Neutrophil (primary cell): Measurements from ENCODE around the gene ABCG1.

ENCODE experiments used
- H3K27ac ChIP-seq: fragments of 200-600 bp; sonication (generic); 2 replicates; pipeline ENCODE4 v1.5.1; 2016; ENCODE audit warnings: mild to moderate bottlenecking, moderate library complexity
- H3K27me3 ChIP-seq: fragments of 200-600 bp; sonication (generic); 2 replicates; pipeline ENCODE4 v1.6.0; 2016; ENCODE audit warnings: mild to moderate bottlenecking
- H3K36me3 ChIP-seq: fragments of 200-600 bp; sonication (generic); 2 replicates; pipeline ENCODE4 v1.5.1; 2017
- H3K4me1 ChIP-seq, 2 experiments: fragments of 200-600 bp in 1 of 2; sonication (generic) in 1 of 2; 1 replicate in 1 of 2; 2 replicates in 1 of 2; pipeline versions ENCODE4 v1.5.1 to v1.6.1; 2013 to 2016; ENCODE audit warnings: low read depth in 1 of 2, low read length in 1 of 2, mild to moderate bottlenecking in 1 of 2, moderate library complexity in 1 of 2; ENCODE audit not compliant: control insufficient read depth in 1 of 2, insufficient read depth in 1 of 2
- H3K4me3 ChIP-seq, 2 experiments: fragments of 200-600 bp in 1 of 2; sonication (generic) in 1 of 2; 1 replicate in 1 of 2; 2 replicates in 1 of 2; pipeline ENCODE4 v1.5.1; 2013 to 2016; ENCODE audit warnings: low read depth in 1 of 2, low read length in 1 of 2, mild to moderate bottlenecking in 1 of 2, moderate library complexity in 1 of 2
- H3K9me3 ChIP-seq: fragments of 200-600 bp; sonication (generic); 2 replicates; pipeline ENCODE4 v1.5.1; 2016
- CTCF ChIP-seq: fragments of 200-600 bp; sonication (generic); IDR thresholded peaks from 2 replicates; pipeline ENCODE4 v1.5.1; 2016; ENCODE audit warnings: antibody characterized with exemption

The ABCG1 gene

GRCh38 chr21:42248783-42249597 lies 30.1 kb downstream of the ABCG1 start:
- no peaks in the 10 kb centered on the region for H3K36me3 ChIP-seq
- H3K9me3 ChIP-seq = no peaks in the 10 kb centered on the region
- H3K27ac ChIP-seq = no peak overlapping the region
- no peak for TF ChIP-seq CTCF
- H3K4me3 ChIP-seq = no peak overlapping the region
- peaks cover 22% of the 10 kb centered on the region for H3K27me3 ChIP-seq
- no peaks in the 10 kb centered on the region for H3K4me1 ChIP-seq

GRCh38 chr21:42250422-42251403 lies 31.8 kb downstream of the ABCG1 start:
- Histone ChIP-seq H3K27me3 (peaks cover 20% of the 10 kb centered on the region), H3K27ac (no peak overlapping the region), H3K36me3 (no peaks in the 10 kb centered on the region), H3K9me3 (no peaks in the 10 kb centered on the region), H3K4me1 (no peaks in the 10 kb centered on the region), H3K4me3 (no peak overlapping the region)
- no peak for TF ChIP-seq CTCF

DNA sequence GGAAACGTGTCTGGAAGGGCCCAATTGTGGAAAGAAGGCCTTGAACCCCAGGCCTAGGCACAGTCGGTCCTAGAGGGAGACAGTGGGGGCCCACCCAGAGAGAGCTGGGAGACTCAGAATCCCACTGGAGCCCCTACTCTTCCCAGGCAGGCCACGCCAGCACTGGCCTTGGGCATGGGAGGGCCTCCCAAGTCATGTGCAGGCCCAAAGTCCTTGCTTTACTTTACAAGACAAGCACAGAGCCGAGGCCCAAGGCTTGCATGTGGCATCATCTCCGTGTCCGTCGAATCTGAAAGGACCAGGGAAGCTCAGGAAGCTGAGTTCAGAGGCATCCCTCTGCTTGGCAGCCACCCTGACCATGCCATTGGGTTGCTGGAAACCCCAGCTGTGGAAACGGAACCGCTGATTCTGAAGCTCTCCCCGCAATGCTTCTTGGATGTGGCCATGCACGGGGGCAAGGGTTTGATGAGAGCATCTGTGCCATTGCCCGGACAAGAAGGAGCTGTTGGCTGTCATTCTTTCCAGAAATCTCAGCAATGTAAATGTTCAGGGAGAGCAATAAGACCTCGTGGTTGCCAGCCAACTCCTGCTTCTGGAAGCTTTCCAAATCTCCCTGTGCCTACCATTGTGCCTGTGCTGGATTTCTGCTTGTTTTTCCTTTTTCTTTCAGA lies 32.8 kb downstream of the ABCG1 start:
- H3K4me3 ChIP-seq = no peak overlapping the region
- H3K36me3 ChIP-seq = no peaks in the 10 kb centered on the region
- no peaks in the 10 kb centered on the region for H3K4me1 ChIP-seq
- peaks cover 15% of the 10 kb centered on the region for H3K27me3 ChIP-seq
- TF ChIP-seq CTCF = no peak
- H3K9me3 ChIP-seq = no peaks in the 10 kb centered on the region
- no peak overlapping the region for H3K27ac ChIP-seq

DNA sequence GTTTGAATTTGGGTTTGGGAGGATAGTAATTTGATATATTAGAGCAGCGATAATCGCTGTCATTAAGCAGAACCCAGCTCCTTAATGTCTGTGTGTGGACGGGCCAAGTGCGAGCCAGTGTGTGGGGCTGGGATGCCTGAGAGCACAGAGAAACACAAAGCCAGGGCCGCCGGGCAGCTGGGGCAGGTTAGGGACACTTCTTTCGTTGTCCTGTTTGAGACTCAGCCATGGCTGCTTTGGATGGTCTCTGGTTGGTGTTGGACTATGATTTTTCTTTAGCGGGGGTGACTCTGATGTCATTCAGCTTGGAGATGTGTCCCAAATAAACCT lies 33.4 kb downstream of the ABCG1 start:
- H3K27ac ChIP-seq = no peak overlapping the region

More for the DNA sequence above, 33.4 kb downstream of the ABCG1 start:
- Histone ChIP-seq H3K9me3 (no peaks in the 10 kb centered on the region), H3K36me3 (no peaks in the 10 kb centered on the region), H3K4me1 (no peaks in the 10 kb centered on the region), H3K4me3 (no peak overlapping the region), H3K27me3 (peaks cover 11% of the 10 kb centered on the region)
- no peak for TF ChIP-seq CTCF
